ENCODE data around the gene ASB5.
A peak's percentile ranks its signal among the peaks of the same experiment; 100 is the strongest.

DNA sequence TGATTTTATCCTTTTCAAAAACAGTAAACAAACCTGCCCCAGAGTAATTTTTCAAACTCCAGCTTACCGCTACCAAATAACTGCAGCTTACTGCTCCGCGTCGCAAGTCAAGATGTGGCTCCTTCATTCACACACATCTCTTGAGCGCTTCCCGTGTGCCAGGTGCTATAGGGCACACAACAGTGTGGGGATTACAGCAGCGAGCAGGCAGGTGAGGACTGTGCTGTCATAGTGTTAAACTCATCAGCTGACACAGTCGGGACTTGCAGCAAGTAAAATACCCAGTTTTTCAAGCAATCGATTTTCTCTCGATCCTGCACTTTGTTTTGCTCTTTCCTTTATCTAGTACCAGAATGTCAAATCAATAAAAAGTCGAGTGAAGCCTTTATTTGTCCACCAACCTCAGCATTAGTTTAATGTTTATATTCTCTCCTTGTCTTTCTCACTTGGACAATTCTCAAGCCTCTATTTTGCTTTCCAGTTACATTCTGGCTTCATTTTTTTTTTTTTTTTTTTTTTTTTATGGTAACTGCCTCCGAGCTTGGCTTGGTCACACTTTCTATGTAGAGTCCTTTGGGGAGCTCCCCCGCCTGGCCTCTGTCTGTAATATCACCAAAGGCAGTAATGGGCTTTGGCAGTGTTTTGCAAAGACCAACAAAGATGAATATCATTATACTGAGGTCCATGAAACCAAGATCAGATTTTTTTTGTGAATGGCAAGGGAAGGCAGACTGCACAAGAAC is 8.3 kb upstream of the ASB5 start:
- TF ChIP-seq CTCF (optimal IDR thresholded peaks at IDR 0.05 in 1 of 3, IDR thresholded peaks at IDR 0.05 in 1 of 3, conservative IDR thresholded peaks at IDR 0.05 in 1 of 3; ENCODE audit: extremely low read depth in 1 of 3, insufficient read depth in 2 of 3, low read length in 3 of 3) = peak; percentile 40 to 62 (median 59)
- TF ChIP-seq EZH2 (IDR thresholded peaks at IDR 0.05; ENCODE audit: low read length) = no peak

Data from keratinocyte (primary cell).